NCI-H2227 (cell line): ENCODE results near the gene HSD17B10.
"Not testable (repeated sequence)": the region's sequence is repeated elsewhere in the genome, so short reads cannot be mapped to it uniquely, and the experiment has no call there.

Source experiments
- DNase-seq: peaks from one replicate; lab custom pipeline; 2025; ENCODE audit not compliant: unreplicated experiment; lab: John Stamatoyannopoulos, UW

HSD17B10 gene

DNA sequence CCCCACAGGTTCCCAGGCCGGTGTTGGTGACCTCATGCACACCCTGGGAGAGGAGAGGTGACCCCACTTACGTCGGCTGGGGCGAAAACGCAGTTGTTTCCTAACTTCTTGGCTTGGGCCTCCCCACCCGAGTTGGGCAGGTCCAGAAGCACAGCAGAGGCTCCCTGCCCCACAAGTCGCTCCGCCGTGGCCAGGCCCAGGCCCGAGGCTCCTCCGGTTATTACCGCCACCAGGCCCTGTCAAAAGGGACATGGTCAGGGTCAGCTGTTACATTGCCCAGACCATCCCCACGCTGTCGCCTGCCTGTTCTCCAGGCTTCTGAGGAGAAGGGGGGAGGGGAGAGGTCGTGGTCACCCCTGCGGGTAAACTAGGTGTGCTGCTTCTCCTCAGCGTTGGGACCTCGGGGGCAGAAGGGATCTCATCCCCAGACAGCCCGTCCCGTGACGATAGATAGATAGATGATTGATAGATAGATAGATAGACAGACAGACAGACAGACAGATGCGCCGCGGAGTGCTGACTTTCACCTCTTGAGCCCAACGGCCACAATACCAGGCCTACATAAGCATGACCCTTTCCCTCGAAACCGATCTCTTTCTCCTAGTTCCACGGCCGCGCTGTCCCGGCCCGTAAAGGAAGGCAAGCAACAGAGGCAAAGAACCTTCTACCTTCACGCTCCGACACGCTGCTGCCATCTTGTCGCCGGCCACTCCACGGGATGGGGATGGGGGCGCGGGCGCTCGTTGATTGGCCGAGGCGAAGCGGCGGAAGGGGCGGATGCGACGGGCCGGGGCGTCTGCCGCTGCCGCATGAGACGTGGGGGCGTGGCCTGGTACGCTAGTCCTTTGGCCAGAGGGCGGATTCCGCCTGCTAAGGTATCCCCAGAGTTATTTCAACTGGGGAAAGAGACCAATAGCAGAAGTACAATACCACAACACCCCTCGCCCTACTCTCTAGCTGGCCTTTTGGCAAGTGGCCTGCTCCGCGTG lies at the start of gene HSD17B10:
Gene HSD17B10 (minus strand): TSS at position 720 of the 989 bp plus-strand sequence. CDS start 25 bp downstream, at position 695.
- peak; percentile 96 for DNase-seq

DNA sequence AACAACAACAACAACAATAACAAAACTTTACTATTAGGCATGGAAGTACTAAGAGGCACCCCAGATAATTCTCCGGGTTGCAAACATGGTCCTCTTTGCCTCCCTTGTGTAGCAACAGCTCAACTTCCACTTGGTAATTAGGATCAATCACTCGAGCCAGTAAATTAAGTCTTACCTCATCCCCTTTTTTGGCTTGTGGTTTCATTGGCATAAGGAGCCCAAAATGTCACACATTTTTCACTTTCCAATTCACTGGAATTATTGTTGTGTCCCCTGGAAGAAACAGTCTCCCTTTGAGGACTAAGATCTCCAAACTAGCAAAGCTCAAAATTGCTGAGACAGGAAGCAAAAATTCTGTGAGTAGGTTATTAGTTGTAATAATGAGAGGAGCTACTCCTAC lies 49.2 kb upstream of the HSD17B10 start:
- no peak for DNase-seq

DNA sequence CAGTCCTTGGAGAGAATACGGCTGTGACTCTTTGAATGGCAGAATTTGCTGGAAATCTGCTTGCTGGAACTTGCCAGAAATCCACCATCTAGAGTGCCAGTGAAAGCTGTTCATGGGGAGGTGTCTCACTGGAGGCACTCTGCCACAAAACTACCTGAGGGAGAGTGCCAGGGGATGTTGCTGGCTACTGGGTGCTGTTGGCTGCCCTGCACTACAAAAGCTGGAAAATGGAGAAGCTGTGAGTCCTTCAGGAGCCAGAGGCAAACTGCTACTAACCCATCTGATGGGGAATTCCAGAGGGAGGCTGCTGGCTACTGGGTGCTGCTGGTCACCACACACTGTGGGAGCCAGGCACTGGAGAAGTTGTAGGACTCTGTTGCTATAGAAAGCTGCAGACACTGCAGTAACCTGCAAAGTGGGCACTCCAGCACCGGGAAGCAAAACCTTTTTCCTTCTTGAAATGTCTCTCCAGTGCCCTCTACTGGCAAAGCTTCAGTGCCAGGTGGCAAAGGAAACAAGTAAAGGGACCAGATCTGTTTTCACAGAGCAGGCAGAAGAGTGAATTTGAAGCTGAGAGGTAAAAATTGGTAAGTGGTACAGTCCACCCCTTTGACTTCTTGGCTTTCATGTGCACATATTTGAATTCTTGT lies 47.8 kb upstream of the HSD17B10 start:
- DNase-seq = peak; percentile 87

DNA sequence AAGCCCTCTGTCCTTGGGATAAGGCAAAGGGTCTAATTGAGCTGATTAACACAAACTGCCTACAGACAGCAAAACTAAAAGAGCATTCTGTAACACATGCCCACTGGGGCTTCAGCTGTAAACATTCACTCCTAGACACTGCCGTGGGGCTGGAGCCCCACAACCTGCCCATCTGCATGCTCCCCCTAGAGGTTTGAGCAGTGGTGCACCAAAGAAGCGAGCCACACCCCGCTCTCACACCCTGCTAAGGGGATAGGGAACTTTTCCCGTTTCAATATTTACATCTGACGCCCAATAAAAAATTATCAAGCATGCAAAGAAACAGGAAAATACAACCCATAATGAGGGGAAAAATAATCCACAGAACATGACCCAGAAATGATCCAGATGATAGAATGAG lies 46.9 kb upstream of the HSD17B10 start:
- DNase-seq = peak; percentile 14

DNA sequence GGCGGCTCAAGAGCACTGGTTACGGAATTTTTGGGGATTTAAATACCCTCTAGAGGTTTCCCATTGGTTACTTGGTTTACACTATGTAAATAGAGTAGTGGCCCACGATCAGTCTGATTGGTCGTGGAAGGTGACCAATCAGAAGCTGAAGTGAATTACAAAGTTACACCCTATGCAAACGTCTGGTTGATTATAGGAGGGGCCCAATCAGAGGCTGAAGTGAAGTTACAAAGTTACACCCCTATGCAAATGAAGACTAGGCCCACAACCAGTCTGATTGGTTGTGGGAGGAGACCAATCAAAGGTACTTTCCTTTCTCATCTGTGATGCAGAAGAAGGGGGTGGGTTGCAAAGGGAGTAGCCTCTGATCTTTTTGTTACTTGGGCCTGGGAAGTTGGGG lies 45.1 kb upstream of the HSD17B10 start:
- no peak for DNase-seq

DNA sequence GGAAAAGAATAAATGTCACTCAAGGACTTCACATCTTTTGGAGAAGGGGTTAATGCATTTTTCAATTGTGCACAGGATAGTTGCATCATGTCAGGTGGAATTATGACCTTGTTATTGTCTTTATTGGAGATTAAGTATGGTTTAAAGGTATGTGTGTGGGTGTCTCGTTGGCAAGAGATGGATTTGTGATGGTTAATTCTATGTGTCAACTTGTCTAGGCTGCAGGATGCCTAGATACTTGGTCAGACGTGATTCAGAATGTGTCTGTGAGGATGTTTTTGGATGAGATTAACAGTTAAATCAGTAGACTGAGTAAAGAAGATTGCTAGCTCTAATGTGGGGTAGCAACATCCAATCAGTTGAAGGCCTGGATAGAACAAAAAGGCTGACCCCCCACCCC lies 42.2 kb upstream of the HSD17B10 start:
- DNase-seq = no peak

DNA sequence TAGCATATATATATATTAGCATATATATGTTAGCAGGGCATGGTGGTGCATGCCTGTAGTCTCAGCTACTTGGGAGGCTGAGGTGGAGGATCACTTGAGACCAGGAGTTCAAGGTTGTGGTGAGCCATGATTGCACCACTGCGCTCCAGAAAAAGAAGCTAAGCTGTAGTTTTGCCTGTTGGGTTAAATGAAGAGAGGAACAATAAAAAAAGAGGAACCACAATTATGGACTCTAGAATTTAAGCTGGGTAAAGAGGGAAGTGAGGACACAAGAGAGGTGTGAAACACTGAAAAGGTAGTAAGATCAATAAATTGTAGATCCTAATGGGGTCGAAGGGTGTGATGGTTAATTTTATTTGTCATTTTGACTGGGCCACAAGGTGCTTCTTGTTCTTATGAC lies 40.5 kb upstream of the HSD17B10 start:
- no peak for DNase-seq

DNA sequence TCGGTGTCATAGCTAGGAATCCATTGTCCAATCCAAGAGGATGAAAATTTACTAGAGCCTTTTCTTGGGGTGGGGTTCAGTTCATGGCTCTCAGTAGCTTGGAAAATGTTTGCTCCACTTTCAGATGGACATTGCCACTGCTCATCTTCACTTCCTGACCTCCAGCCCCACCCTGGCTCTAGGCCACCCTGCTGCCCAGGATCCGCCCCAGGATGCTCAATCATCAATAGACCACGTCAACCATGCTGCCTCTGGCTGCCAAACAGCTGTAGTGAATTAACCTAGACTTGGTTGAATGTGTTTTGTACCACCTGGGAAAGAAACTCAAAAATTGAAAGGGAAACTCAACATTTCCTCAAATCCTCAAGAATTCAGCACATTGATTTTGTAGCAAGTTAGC lies 37.2 kb upstream of the HSD17B10 start:
- no peak for DNase-seq

DNA sequence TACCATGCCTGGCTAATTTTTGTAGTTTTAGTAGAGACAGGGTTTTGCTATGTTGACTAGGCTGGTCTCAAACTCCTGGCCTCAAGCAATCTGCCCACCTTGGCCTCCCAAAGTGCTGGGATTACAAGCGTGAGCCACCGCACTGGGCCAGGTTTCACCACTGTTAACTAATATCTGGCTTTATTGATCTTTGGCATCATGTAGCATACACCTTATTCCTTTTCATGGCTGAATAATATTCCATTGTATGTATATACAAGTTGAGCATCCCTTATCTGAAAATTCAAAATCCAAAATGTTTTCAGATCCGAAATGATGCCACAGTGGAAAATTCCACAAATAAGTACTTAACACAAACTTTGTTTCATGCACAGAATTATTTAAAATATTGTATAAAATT lies 34.5 kb upstream of the HSD17B10 start:
- DNase-seq = not testable (repeated sequence)

DNA sequence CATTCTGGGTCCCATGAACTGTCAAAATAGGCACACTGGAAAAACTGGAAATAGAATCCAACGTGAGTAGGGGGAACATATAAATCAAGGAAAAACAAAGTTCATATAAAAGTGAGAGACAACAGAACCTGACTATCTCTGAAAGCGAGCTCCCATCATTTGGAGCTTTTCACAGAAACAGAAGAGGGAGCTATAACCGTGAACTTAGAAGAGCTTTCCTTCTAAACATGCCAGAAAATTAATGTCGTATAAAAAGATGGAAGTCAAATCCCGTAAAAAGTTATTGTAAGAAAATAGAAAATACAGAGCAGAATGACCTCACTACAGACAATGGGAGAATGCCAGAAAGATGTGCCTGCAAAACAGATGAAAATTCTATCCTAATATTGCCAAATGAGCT lies 23.9 kb upstream of the HSD17B10 start:
- no peak for DNase-seq

DNA sequence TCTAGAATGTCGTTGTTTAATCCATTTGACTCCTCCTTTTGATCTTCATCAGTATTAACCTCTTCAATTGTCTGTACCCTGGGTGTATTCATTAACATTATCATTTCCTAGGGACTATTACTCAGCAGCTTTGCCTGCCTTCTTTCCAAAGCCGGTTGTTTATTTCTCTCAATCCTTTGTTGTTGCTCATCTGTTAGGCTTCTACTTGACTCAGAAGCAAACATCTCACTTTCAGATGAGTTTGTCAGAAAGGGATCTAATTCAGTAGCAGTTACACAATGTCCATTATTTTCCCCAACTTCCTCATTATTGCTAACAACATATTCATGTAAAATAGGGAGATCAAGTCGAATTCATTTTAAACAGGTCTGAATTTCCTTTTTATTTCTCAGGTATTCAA lies 22.1 kb upstream of the HSD17B10 start:
- DNase-seq = no peak

DNA sequence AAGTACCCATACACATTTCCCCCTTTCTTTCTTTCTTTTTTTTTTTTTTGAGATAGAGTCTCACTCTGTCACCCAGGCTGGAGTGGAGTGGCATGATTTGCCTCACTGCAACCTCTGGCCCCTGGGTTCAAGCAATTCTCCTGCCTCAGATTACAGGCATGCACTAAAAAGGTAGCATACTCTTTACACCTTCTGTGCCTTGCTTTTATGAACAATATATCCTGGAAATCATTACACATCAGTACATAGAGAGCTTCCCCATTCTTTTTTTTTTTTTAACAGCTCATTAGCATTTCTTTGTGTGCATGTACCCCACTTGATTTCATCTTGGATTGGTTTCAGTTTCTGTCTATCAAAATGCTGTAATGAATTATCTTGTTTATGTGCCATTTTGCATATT lies 18.6 kb upstream of the HSD17B10 start:
- DNase-seq = no peak

DNA sequence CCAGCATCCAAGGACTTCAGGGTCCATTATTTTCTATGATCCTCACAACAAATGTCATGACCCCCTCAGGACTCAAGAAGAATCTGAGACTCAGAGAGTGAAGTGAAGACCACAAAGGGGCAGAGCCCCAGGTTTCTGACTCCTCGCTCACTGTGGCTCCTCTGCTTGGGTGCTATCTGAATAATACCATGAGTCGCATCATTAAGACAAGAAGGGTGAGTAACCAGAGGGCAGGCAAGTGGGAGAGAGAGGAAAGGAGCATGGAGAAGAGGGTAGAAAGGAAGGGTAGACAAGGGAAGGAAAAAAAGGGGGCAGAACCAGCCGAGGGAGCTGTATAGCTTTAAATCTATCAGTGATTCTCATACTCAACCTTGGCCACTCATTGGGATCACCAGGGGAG lies 15.5 kb upstream of the HSD17B10 start:
- DNase-seq = no peak

DNA sequence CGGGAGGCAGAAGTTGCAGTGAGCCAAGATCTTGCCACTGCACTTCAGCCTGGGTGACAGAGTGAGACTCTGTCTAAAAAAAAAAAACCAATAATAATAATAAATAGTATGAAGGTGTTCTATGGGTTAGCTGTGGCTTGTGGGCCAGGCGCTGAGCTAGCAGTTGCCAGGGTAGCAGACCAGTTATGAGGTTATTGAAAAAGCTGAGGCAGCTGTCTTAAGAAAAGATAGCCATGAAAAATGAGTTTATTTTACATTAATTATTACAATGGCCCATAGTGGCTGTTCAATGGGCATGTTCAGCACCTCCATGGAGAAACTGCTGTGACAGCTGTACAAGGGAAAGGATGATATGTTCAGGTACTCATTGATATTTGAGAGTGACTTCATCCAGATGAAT lies 13.3 kb upstream of the HSD17B10 start:
- no peak for DNase-seq

DNA sequence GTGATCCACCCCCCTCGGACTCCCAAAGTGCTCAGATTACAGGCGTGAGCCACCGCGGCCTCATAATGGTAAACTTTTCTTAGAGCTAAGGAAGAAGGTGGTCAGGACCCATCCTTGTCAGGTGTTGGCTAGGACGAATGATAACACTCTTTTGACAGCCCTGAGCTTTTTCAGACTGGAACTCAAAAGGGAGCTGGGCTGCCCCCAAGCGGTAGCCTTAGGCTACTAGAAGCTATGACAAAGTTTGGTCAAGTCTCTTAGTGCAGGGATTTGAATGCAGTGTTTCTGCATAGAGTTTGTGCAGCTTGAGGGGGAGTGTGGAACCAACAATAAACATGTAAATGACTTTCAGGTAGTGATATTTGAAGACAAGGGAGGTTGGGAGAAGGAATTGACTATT lies 11.8 kb upstream of the HSD17B10 start:
- peak; percentile 49 for DNase-seq

DNA sequence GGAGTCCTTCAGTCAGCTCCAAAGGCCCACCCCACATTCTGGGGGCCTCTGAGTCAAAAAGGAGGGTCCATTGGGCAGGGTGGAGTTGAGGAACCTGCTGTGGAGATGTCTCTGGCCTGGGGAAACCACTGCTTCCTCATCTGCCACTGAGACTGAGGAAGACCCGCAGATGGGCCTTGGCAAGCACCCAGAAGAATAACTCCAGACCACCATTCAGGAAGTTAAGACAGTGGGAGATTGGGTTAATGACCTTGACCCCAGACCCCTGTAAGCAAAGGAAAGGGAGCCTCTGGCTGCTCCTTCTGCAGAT lies 8.1 kb upstream of the HSD17B10 start:
- no peak for DNase-seq

DNA sequence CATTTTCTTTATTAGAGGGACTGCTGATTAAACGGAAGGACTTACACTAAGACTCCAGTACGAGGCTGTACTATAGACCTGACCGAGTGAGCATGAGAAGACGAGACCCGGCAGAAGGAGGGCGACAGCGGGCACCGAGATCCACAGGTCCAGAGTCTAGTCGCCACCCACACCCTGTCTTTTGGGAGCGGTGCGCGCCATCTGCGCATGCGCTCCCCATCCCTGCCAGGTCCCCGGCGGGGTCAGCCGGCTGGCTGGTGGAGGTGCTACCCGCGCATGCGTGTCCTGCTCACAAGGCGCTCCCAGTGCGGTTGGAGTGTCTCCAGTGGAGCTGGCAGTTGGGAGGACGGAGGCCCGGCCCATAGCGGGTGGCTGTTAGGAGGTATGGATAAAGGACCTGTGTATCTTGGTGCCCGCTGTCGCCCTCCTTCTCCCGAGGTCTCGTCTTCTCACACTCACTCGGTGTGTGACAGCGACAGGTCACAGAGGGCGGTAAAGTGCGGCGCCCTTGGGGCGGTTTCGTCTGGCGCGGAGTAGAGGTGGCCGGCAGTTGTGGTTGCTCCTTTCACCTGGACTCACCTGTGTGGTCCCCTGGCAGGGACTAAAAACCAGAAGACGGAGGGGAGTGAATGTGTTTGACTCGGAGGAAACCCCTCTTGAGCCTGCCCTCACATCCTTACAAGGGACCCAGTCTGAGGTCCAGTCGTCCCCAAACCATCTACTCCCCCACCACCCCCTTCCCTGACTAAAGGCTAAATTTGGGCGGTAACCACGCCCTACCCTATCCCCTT lies 7.6 kb upstream of the HSD17B10 start:
- DNase-seq = peak; percentile 90

DNA sequence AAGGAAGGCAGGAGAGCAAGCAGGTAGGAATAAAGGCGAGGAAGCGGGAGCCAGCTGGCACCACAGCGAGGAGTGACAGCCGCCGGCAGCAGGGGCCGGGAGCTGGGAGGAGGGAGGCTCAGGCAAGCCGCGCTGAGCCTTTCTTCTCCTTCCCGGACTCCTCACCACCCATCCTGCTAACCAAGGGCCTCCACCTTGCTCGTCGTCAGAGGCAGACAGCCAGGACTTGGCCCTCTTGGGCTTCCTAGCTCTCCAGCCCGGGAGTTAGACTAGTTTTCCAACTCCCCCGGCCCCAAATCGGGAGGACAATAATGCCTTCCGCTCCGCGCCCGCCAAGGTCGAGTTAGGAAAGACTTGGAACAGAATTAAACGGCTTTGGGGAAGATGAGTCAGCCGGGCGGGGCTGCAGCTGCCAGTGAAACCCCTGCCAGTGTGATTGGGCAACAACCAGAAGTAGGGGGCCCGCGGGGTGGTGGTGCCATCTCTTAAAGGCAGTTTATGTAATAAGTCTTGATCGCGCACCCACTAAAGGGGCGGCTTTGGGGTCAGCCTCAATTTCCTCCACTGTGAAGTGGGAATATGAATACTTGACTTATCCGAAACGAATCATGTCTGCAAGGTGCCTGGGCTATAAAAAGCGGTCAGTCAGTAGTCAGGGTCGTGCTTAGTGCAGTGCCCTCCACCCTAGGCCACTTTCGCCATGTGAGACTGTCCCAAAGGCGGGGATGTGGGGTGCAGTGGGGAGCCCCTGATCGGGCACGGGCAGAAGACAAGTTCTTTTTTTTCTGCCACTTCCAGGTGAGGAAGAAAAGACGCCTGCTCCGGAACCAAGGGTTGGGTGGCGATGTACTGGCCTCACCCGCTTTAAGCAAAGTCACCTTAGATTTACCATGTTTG lies 6.7 kb upstream of the HSD17B10 start:
- DNase-seq = no peak

DNA sequence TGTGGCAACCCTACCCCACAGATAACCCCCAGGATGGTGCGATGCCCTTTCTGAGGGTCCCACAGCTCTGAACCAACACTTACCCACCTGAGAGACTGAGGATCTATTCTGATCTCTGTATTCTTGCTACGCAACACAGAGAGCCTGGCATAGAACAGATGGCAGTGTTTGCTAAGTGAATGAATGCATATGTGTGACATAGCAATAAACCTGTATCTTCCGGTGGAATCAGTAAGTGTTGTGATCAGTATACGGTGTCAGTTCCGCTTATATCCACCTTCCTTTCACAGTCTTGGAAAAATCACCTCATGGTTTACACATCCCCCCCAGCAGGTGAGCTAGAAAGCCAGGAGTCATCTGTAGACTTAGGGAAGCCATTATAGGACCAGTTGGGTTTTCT lies 5.9 kb upstream of the HSD17B10 start:
- DNase-seq = no peak

DNA sequence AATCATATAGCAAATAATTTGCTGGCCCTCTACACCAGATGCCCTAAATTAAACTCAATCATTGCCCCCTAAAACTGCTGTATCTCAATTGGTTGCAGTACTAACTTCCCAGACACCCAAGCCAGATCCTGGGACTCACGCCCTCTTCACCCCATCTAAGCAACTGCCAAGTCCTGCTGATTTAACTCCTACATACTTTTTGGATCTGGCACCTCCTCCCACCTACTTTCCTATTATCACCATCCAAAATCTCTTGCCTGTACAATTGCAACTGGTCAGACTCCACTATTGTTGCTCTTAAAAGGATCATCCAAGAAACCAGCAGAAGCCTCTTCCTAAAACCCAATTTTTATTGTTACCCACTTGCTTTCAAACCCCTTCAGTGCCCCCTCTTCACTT lies 4.7 kb upstream of the HSD17B10 start:
- no peak for DNase-seq
